GM21619 (cell line): ENCODE measurements around the gene ELF5.

Experiments used
- ATAC-seq: cut with Tn5 transposase; IDR thresholded peaks from one replicate; pipeline ENCODE4 v1.9.1; 2021; ENCODE audit not compliant: unreplicated experiment

ELF5 gene

GRCh38 chr11:34513682-34514449, at the start of gene ELF5:
TSS of gene ELF5 (minus strand) at chr11:34513794. CDS start at chr11:34505749, 8,045 bp downstream.
- ATAC-seq, result no peak

GRCh38 chr11:34562976-34563375, 49.4 kb upstream of the ELF5 start:
- ATAC-seq, result no peak

GRCh38 chr11:34560511-34560910, 46.9 kb upstream of the ELF5 start:
- ATAC-seq, result no peak

GRCh38 chr11:34558673-34559072, 45.1 kb upstream of the ELF5 start:
- ATAC-seq, result no peak

- no peak for ATAC-seq
Observed at GRCh38 chr11:34558211-34558610, 44.6 kb upstream of the ELF5 start.

- ATAC-seq, result no peak
Observed at GRCh38 chr11:34552270-34552669, 38.7 kb upstream of the ELF5 start.

GRCh38 chr11:34549271-34549670, 35.7 kb upstream of the ELF5 start:
- ATAC-seq, result no peak

- ATAC-seq, result no peak
Observed at GRCh38 chr11:34548278-34548677, 34.7 kb upstream of the ELF5 start.

- no peak for ATAC-seq
Observed at GRCh38 chr11:34546511-34547209, 33.1 kb upstream of the ELF5 start.

GRCh38 chr11:34542089-34542488, 28.5 kb upstream of the ELF5 start:
- no peak for ATAC-seq

- no peak for ATAC-seq
Observed at GRCh38 chr11:34540870-34541269, 27.3 kb upstream of the ELF5 start.

GRCh38 chr11:34537636-34538035, 24.0 kb upstream of the ELF5 start:
- ATAC-seq, result no peak

- ATAC-seq, result no peak
Observed at GRCh38 chr11:34536056-34536455, 22.5 kb upstream of the ELF5 start.

- no peak for ATAC-seq
Observed at GRCh38 chr11:34534826-34535225, 21.2 kb upstream of the ELF5 start.

- ATAC-seq, result no peak
Observed at GRCh38 chr11:34531663-34532062, 18.1 kb upstream of the ELF5 start.

- no peak for ATAC-seq
Observed at GRCh38 chr11:34530545-34531234, 17.1 kb upstream of the ELF5 start.

- ATAC-seq, result no peak
Observed at GRCh38 chr11:34529643-34530042, 16.0 kb upstream of the ELF5 start.

GRCh38 chr11:34528072-34528471, 14.5 kb upstream of the ELF5 start:
- no peak for ATAC-seq

GRCh38 chr11:34525888-34526657, 12.5 kb upstream of the ELF5 start:
- ATAC-seq, result no peak

GRCh38 chr11:34525098-34525497, 11.5 kb upstream of the ELF5 start:
- no peak for ATAC-seq

GRCh38 chr11:34524696-34525095, 11.1 kb upstream of the ELF5 start:
- no peak for ATAC-seq
